ENCODE data around the gene PXDN.
A peak's percentile ranks its signal among the peaks of the same experiment; 100 is the strongest.
"Not testable (repeated sequence)": the region's sequence is repeated elsewhere in the genome, so short reads cannot be mapped to it uniquely, and the experiment has no call there.

The PXDN gene

DNA sequence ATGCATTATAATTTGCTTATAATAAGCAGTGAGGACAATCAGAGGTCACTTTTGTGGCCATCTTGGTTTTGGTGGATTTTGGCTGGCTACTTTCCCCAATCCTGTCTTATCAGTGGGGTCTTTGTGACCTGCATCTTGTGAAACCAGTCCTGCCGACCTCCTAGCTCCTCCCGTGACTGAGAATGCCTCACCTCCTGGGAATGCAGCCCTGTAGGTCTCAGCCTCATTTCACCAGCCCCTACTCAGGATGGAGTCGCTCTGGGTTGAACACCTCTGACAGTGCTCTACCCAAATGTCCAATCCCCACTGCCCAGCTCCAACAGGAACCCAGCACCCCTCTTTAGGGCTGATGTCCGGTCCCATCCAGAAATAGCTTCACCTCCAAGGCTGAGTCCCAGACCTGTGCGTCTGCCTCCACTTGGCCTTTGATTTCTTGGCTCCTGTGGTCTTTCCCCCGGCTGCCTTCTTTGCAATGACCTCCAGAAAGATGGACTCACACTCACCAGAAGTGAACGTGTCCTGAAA, 31.3 kb upstream of the PXDN start:
- FAIRE-seq (peak; percentile 38), DNase-seq (ENCODE audit: insufficient read length, low spot score) (no peak)

DNA sequence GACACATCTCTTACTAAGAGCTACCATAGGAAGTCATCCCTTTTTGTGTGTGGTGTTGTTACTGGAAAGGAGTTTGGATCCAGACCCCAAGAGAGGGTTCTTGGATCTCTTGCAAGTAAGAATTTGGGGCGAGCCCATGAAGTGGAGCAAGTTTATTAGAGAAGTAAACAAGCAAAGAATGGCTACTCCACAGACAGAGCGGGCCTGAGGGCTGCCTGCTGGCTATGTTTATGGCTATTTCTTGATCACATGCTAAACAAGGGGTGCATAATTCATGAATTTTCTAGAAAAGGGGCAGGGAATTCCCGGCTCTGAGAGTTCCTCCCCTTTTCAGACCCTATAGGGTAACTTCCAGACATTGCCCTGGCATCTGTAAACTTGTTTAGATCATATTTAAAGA, 30.6 kb upstream of the PXDN start:
- DNase-seq (ENCODE audit: insufficient read length, low spot score) (no peak), FAIRE-seq (no peak)

DNA sequence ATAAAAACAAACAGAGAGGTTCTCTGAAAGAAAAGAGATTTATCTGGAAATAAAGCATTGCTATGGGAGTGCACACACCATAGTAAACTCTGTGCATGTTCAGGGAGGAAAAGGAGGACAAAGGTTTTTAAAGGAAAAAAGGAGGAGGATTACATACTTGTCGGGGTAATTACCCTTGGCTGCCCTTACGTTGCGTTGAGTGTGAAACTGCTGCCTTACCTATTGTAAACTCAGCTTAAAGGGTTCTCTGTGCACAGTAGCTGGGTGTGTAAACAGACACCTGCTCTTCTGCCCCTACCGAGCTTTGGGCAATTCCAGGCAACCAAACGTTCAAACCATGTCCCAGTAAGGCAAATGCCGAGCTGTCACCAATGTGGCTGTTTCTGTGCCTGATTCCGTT, 29.6 kb upstream of the PXDN start:
- FAIRE-seq (no peak), DNase-seq (ENCODE audit: insufficient read length, low spot score) (no peak)

DNA sequence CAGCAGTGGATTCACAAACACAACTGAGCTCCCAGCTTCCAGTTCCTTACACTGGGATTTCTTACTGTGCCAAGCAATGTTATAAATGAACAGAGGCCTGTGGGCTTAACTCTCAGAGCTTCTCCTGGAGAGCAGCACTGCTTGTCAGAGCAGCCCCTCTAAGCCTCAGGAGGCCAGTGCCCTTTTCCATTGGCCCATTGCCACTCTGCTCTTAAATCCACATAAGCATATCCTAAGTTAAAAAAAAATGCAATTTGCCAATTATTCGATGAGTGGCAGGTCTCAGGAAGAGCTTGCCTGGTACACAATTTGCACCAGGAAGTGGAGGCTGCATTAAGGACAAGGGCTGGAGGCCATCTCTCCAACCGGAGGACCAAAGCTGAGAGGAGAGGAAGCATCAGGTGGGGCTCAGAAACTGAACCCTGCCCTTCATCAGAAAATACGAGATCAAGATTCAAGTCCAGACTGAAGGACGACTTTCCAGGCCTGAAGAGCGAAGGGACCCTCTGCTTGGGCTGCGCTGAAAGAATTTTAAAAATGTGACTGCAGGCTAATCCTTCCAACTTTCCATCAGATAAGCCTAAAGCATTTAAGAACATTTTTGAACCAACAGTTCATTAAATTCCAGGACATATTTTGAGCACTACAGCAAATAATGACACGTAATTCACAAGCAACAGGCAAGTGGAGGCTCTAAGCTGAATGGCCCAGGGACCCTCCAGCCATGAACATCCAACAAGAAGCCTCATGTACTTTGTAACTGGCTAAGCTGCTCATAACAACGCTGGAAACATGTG, 28.4 kb upstream of the PXDN start:
- FAIRE-seq, result no peak

DNA sequence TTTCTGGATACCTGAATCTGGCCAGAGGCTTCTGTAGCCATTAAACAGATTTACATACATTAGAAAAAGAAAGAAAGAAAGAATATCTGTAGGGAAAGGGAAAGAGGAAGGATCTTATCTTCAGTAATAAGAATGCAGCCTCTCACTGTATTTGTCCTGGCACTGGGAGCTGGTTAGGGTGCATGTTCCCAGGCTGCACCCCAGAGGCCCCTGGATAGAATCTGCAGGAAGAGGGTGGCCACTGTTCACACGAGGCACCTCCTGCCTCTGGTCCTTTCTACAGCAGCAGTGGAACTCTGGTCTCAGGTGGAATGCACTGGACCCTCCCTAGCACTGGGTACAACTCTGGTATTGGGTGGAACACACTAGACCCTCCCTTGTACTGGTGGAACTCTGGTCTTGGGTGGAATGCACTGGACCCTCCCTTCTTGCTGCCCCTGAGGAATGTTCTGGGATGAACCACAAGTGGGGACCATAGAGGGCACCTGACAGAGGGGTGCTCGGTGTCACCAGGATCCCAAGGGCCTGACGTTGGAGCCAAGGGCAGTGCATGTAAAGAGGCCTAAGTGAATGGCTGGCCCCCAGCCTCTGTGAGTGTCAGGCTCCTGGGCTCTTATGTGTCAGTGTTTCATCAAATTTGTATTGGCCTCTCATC, 27.4 kb upstream of the PXDN start:
- no peak for FAIRE-seq

More for the DNA sequence above, 28.4 kb upstream of the PXDN start:
- DNase-seq (ENCODE audit: insufficient read length, low spot score), result no peak

DNA sequence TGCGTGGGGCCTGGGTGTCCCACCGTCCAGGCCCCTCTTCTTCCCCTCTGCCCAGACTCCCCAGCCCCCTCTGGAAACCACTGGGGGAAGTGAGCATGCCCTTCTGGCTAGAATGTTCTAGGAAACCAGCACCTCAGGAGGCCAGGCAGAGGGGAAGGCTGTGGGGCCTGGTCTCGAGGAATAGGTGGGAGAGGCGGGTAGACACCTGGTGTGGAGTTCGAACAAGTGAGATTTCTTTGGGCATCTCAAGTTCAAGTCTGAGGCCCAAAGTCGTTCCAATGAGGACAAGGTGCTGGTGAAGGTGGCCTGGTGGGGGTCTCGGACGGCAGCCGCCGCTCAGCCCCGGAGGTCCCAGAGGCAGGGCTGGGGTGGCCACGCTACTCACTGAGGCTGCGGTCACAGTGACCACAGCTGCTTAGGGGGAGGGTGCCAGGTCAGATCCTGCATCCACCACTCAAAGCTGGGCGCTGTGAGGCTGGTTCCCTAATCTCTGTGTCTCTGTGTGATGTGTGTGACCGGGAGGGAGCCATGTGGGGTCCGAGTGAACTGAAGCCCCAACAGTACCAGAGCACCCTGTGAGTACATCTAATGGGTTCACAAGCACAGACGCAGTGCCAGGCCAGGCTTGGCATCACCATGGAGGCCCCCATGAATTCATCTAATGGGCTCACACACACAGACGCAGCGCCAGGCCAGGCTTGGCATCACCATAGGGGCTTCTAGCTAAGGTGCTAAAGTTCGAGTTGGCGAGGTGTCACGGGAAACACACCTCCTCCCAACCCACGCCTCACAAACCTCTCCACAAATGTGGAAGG, 26.5 kb upstream of the PXDN start:
- DNase-seq (ENCODE audit: insufficient read length, low spot score), result no peak
- no peak for FAIRE-seq

More for the DNA sequence above, 27.4 kb upstream of the PXDN start:
- DNase-seq (ENCODE audit: insufficient read length, low spot score), result no peak

DNA sequence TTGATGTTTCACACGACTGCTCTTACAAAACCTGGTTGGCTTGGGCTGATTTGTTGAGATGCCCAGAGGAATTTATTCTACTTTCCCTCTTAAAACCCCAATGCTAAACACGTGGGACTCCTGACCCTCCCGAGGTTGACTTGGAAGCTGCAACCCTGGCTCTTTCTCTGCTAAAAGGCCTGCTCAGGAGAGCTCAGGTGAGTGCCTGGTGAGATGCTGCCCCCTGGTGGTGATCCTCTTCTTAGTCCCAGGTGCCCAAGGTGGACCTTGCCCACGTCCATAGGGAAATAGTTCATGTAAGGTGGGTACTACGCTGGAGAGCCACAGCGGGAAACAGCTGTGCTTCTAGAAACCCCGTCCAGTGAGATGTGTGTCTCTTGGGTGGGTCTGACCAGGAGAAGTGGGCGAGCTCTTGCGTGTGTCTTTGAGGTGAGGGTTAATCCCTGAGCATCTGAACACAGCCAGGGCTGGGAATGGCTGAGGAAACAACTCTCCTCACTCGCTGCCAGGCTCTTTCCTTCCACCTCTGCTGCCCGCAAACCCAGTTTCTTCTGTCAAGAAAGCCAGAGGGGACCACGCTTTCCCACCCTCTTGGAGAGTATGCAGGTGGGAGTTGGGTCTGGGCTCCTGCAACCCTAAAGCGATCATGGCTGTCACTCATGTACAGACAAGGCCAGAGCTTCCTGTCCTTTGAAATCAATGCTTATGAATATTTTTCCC, 25.5 kb upstream of the PXDN start:
- FAIRE-seq (peak; percentile 92), DNase-seq (ENCODE audit: insufficient read length, low spot score) (peak; percentile 91)

DNA sequence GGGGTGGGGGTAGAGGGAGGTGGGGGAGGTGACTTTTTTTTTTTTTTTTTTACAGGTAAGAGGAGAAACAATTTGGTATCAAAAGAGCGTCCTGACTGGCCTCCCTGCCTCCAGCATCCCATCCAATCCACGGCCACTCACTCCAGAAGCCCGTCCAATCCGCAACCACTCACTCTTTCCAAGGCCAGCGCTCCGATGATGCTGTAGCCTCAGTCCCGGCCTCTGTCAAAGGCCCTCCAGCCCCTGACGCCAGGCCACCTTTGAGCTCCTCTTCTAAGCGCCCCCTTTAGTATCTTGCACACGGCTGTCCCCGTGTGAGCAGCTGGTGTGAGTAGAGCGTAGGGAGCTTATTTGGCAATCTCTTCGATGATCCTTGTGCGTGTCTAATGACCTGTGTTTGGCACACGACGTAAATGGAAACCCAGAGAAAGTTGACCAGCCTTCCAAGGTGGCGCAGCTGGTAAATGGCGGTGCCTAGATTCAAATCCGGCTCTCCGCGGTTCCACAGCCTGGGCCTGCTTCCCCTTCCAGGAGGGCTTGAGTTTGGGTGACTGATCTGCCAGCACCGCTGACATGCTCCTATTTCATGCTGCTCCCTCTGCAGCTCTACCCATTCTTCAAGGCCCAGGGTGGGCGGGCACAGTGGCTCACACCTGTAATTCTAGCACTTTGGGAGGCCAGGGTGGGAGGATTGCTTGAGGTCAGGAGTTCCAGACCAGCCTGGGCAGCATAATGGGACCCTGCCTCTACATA, 23.8 kb upstream of the PXDN start:
- FAIRE-seq, result no peak

DNA sequence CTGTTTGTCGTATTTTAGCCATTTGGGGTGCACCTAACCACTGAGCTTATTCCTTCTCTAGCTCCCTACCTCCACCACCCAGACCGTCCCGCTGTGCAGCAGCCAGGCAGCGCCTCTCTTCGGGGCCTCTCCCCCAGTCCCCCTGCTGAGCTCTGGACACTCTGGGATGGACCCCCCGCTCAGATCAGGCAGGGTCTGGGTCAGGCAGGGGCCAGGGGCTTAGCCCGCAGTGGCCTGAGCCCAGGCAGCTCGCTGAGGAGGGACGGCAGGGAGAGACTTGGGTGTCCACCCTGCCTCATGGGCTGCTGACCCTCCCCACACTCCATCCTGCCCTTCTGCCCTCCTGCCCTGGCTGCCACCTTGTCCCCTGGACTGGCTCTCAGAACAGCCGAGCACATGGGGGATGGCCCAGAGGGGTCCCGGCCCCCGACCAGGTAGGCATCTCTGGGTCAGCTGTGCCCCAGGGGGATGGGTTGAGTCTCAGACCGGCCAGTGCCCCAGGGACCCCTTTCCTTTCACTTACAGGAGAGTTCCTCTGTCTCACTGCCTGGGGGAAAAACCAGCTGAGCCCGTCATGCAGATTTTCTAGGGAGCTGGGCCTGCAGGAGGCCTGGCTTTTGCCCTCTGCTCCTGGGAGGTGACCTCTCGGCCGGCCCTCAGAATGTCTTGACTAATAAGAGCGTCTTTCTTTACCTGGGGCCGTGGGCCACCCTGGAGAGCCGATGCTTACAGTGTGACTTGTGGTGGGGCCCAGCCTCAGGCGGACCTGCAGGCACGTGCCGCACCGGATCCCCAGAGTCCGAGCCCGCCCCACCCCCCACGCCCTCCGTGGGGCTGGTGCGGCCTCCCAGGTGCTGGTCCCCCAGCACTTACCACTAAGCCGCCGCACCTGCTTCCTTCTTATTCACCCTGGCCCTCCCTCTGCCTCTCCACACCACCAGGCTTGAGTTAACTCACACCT, 22.8 kb upstream of the PXDN start:
- DNase-seq (ENCODE audit: insufficient read length, low spot score), result no peak
- FAIRE-seq, result no peak

More for the DNA sequence above, 23.8 kb upstream of the PXDN start:
- no peak for DNase-seq (ENCODE audit: insufficient read length, low spot score)

DNA sequence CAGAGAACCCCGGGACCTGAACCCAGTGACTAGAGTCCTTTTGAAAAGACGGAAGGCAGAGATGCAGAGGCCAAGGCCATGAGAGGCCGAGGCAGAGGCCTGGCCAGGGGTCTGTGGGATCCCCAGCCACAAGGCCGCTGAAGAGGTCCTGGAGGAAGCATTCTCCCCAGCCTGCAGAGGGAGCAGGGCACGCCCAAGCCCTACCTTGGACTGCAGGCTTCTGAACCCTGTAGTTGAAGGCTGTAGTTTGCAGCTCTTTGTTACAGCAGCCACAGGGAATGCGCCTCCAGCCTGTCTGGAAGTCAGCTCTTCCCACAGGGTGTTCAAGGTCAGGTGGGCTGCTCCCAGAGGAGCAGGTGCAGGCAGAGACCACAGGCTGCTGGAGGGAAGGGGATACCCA, 22.1 kb upstream of the PXDN start:
- DNase-seq (ENCODE audit: insufficient read length, low spot score) (no peak), FAIRE-seq (no peak)

DNA sequence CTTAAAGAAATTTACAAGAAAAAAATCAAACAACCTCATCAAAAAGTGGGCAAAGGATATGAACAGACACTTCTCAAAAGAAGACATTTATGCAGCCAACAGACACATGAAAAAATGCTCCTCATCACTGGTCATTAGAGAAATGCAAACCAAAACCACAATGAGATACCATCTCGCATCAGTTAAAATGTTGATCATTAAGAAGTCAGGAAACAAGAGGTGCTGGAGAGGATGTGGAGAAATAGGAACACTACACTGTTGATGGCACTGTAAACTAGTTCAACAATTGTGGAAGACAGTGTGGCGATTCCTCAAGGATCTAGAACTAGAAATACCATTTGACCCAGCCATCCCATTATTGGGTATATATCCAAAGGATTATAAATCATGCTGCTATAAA, 20.9 kb upstream of the PXDN start:
- not testable (repeated sequence) for DNase-seq (ENCODE audit: insufficient read length, low spot score); FAIRE-seq

DNA sequence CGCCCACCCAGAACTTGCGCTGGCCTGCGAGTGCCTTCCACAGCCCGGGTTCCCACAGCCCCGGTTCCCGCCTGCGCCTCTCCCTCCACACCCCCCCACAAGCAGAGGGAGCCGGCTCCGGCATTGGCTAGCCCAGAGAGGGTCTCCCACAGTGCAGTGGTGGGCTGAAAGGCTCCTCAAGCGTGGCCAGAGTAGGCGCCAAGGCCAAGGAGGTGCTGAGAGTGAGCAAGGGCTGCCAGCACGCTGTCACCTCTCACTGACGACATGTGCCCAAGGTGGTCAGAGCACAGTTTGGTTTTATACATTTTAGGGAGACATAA, 15.3 kb upstream of the PXDN start:
- FAIRE-seq (no peak), DNase-seq (ENCODE audit: insufficient read length, low spot score) (no peak)

DNA sequence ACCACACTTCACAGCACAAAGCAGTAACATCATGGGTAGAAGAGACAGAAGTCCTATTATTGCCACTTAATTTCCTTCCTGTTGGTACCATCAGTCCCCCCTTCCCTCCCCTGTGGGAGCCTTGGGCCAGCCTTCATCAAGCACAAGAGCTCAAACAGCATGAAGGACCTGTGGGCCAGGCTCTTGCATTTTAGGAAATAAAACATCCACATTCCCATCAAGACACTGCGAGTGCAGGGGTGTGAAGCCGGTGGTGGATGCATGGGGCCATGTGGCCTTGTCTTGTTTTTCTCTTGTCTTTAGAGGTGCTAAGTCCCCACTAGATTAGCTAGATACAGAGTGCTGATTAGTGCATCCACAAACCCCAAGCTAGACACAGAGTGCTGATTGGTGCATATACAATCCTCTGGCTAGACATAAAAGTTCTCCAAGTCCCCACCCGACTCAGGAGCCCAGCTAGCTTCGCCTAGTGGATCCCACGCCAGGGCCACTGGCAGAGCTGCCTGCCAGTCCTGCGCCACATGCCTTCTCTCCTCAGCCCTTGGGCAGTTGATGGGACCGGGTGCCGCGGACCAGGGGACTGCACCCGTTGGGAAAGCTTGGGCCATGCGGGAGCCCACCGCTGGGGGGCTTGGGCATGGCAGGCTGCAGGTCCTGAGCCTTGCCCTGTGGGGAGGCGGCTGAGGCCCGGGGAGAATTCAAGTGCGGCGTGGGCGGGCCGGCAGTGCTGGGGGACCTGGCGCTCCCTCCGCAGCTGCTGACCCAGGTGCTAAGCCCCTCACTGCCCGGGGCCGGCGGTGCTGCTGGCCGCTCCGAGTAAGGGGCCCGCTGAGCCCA, 14.7 kb upstream of the PXDN start:
- FAIRE-seq (no peak), DNase-seq (ENCODE audit: insufficient read length, low spot score) (no peak)

DNA sequence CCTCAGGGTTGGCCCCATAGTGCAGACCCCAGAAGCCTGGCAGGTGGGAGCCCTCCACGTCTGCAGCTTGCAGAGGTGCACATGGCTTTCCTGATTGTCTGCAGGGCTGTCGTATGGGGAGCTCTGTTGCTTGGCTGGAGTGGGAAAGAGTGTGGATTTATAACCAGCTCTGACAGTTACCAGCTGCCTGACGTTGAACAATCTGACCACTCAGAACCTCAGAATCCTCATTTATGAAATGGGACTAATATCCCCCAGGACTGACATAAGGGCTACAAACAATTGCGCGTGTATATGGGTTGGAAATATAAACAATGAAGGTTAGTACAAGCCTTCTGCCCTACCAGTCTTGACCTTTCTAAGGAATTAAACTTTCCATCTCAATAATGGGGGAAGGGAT, 13.9 kb upstream of the PXDN start:
- no peak for DNase-seq (ENCODE audit: insufficient read length, low spot score)
- FAIRE-seq, result no peak

DNA sequence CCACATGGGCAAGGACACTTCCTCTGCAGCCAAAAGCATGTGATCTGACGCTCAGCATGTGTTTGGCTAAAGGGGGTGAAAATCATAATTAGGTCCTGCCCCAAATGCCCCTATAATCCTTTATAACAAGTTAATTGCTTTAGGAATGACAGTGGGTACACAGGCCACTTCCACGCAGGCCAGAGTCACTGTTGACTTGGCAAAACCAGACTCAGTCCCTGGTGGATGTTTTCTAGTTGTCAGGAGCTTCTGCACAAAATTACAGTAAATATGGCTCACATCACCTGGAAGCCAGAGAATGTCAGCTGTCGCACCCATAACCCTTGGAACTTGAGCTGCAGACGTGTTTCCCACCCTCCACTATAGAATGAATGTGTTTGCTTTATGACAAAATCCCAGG, 13.3 kb upstream of the PXDN start:
- DNase-seq (ENCODE audit: insufficient read length, low spot score), result no peak
- FAIRE-seq, result no peak

DNA sequence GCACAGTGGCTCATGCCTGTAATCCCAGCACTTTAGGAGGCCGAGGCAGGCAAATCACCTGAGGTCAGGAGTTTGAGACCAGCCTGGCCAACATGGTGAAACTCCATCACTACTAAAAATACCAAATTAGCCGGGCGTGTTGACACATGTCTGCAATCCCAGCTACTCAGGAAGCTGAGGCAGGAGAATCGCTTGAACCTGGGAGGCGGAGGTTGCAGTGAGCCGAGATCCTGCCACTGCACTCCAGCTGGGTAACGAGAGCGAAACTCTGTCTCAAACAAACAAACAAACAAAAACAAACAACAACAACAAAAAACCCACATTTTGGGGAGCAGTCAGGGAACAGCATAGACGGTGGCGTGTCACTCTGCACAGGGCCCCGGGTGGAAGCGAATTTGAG, 12.8 kb upstream of the PXDN start:
- not testable (repeated sequence) for FAIRE-seq; DNase-seq (ENCODE audit: insufficient read length, low spot score)

DNA sequence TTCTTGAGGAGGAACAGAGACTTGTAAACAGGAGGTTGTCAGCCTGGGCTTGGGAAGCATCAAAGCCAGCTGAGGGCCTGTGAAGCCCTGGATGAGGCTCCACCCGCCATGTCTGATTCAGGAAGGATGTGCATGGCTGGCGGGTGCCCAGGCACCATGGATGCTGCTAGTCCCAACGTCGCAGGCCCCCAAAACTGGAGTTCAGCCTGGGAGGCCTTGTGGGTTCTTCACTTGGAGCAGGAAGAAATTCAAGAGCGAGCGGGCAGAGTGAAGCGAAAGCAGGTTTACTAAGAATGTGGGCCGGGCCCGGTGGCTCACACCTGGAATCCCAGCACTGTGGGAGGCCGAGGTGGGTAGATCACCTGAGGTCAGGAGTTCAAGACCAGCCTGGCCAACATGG, 12.1 kb upstream of the PXDN start:
- FAIRE-seq, result no peak

More for the DNA sequence above, 12.1 kb upstream of the PXDN start:
- DNase-seq (ENCODE audit: insufficient read length, low spot score), result no peak
